Stimulated activated CD4-positive, alpha-beta T cell treated with anti-CD3 and anti-CD28 coated beads, Interleukin-1b, Interleukin-23, amount 100 ng/mL, for 4 hours (primary cell): ENCODE data around the gene ZNF598.

ENCODE experiments used
- DNase-seq, 2 donors: peaks; one replicate each; pipeline ENCODE4 v3.0.0-alpha.2; 2020; ENCODE audit warnings: low read depth in 2 of 2

Gene ZNF598

GRCh38 chr16:2009791-2010510 lies at the start of gene ZNF598:
TSS of gene ZNF598 (minus strand) at chr16:2009821.
- DNase-seq = peak; percentile 67 to 79

GRCh38 chr16:2058872-2059271 lies 49.3 kb upstream of the ZNF598 start:
- DNase-seq = no peak

- no peak for DNase-seq
These were observed 48.8 kb upstream of the ZNF598 start for GRCh38 chr16:2058420-2058819.

- no peak for DNase-seq
These were observed 47.8 kb upstream of the ZNF598 start for GRCh38 chr16:2057438-2057837.

GRCh38 chr16:2056681-2057407 lies 47.2 kb upstream of the ZNF598 start:
- DNase-seq = no peak

GRCh38 chr16:2056077-2056476 lies 46.5 kb upstream of the ZNF598 start:
- DNase-seq = no peak

GRCh38 chr16:2054543-2055245 lies 45.1 kb upstream of the ZNF598 start:
- DNase-seq = no peak

- no peak for DNase-seq
These were observed 44.3 kb upstream of the ZNF598 start for GRCh38 chr16:2053897-2054296.

GRCh38 chr16:2053211-2053610 lies 43.6 kb upstream of the ZNF598 start:
- DNase-seq = no peak

GRCh38 chr16:2048116-2048543 lies 38.5 kb upstream of the ZNF598 start:
- no peak for DNase-seq

- DNase-seq = peak; percentile 85 to 89
These were observed 37.9 kb upstream of the ZNF598 start, which contains the start of the genes NTHL1 and TSC2 for GRCh38 chr16:2047330-2048115. TSS of gene NTHL1 (minus strand) at chr16:2047834. CDS start at chr16:2047823, 11 bp downstream. TSS of gene TSC2 (plus strand) at chr16:2047985. CDS start at chr16:2048616, 631 bp downstream.

- DNase-seq = no peak
These were observed 37.3 kb upstream of the ZNF598 start for GRCh38 chr16:2046893-2047329.

- DNase-seq = no peak
These were observed 36.6 kb upstream of the ZNF598 start for GRCh38 chr16:2045965-2046892.

- no peak for DNase-seq
These were observed 34.9 kb upstream of the ZNF598 start for GRCh38 chr16:2044541-2044940.

- no peak for DNase-seq
These were observed 34.2 kb upstream of the ZNF598 start for GRCh38 chr16:2043667-2044451.

GRCh38 chr16:2042986-2043666 lies 33.5 kb upstream of the ZNF598 start:
- no peak for DNase-seq

GRCh38 chr16:2042171-2042985 lies 32.8 kb upstream of the ZNF598 start:
- no peak for DNase-seq
